A375 (cell line): Measurements from ENCODE around the gene PRR23A. TPM values are rescaled to one million over a fixed set of nuclear protein-coding genes. Genes with fewer than 3 reads are reported as not detected.

Source experiments
- total RNA-seq: library from RNA; depleted of rRNA; stranded (reverse); fragments of >200 nt; shearing (Covaris generic); gene quantifications from 2 replicates; pipeline ENCODE4 v1.2.3, GENCODE V29; 2014; rRNA removed

Gene PRR23A
- not detected in 2 replicates for total RNA-seq

GRCh38 chr3:139006051-139006716 lies at the start of gene PRR23A:
Gene PRR23A, minus strand, starts transcription at chr3:139006268. Its CDS starts 0 bp downstream, at chr3:139006268.

DNA sequence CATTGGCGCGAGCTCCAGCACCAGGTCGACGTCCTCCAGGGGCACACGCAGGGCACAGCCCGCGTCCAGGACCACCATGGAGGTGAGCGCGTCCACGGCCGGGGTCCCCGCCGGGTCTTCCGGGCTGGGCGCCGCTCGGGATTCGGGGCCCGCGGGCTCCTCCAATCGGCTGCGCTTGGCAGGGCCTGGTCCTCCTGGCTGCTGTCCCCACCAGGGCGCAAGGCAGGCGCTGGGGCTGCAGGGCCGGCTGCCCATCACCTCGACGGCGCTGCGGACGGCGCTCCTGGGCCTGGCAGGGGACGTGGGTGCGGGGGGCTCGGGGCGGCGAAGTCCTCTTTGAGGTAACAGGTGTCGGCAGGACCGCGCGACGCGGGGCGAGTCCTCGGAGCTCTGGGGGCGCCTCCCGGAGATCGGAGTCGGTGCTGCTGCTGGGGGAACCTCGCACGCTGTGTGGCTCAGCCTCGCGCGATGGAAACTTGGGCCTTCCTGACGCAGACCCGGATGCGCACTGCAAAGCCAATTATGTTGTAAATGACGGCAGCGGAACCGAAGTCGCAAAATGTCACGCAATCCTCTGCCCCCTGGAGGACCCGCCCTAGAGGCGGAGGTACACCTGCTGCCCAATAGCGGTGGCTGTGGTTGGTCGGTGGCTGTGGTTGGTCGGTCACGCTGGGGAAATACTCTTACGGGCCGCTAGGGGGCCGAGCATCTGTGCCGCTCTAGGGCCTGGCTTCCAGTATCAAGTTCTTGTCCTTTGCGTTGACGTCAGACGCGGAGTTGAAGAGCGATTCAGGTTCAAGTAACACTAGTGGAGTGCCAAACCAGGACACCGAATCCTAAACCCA lies 38.5 kb upstream of the PRR23A start, which contains the start of gene PRR23C:
Gene PRR23C, minus strand, starts transcription at position 527 of the 845 bp plus-strand sequence. Its CDS starts 272 bp downstream, at position 255.

DNA sequence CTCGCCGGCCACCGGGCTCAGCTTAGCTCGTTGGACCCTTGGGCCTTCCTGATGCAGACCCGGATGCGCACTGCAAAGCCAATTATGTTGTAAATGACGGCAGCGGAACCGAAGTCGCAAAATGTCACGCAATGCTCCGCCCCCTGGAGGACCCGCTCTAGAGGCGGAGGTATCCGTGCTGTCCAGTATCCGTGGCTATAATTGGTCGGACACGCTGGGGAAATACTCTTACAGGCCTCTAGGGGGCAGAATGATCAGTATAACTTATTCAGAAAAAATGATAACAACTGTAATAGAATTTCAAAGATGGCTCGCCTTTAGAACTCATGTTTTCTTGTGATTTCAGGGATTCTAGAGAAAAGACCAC lies 14.8 kb upstream of the PRR23A start, which contains the start of gene PRR23B:
Gene PRR23B, minus strand, starts transcription at position 59 of the 367 bp plus-strand sequence. CDS start 265 bp downstream, outside the sequence.

Other genes with a start within 250 kb of the PRR23A start
- gene PIK3CB, start 171.3 kb downstream of the PRR23A start, total RNA-seq = 10.0 and 10.8 TPM in 2 replicates
- gene FOXL2, start 59.1 kb downstream of the PRR23A start, total RNA-seq = not detected in 2 replicates
- 0.11 TPM in 1 of 2 replicates, not detected in the other for gene FOXL2NB, start 59.1 kb downstream of the PRR23A start, total RNA-seq
- not detected in 2 replicates for gene PRR23B, start 14.7 kb upstream of the PRR23A start, total RNA-seq
- gene PRR23C, start 38.6 kb upstream of the PRR23A start, total RNA-seq = not detected in 2 replicates